ENCODE measurements around the gene TPRN.

DNA sequence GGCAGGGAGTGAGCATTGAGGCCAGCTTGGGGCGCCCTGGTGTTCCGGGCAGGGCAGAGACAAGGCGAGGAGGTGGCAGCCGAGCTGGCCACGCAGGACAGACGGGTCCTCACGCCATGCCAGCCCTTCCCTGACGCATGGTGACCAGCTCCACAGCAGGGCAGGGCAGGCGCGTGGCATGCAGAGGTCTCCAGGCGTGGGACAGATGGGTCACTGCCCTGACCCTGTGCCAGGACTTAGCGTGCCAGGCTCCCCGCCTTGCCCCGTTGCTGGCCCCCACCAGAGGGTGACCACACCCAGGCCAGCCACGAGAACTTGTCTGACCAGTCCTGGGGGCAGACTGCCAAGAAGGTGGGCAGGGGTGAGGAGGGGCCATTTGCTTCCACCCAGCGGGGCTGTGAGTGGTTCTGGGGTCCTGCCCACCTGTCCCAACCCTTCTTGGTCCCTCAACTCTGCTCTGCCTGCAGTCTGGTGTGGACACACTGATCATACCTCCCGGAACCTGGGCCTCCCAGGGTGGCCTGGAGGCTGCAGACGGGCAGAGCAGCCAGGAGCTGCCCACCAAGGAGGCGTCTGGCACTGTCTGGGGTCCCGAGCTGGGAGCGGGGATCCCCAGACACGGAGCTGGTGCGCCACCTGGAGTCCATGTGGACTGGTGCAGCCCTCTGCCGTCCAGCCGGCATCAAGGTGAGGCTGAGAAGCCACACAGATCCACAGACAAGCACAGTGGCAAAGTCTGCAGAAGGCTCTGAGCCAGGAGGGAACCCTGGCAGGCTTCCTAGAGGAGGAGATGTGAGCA, 26.7 kb upstream of the TPRN start, which contains the start of gene RNF224:
- TF ChIP-seq SMC3 (conservative IDR thresholded peaks at IDR 0.05; ENCODE audit: poor library complexity) (peak; percentile 90), EZH2 (IDR thresholded peaks at IDR 0.05; ENCODE audit: borderline replicate concordance, insufficient read depth, low read length, poor library complexity, severe bottlenecking) (no peak), EP300 (conservative IDR thresholded peaks at IDR 0.05; ENCODE audit: poor library complexity, severe bottlenecking) (no peak), POLR2AphosphoS5 (IDR thresholded peaks at IDR 0.05) (no peak), TAF1 (IDR thresholded peaks at IDR 0.05; ENCODE audit: low read depth) (no peak), RAD21 (conservative IDR thresholded peaks at IDR 0.05) (peak; percentile 90)
- TF ChIP-seq, protein P1, sequence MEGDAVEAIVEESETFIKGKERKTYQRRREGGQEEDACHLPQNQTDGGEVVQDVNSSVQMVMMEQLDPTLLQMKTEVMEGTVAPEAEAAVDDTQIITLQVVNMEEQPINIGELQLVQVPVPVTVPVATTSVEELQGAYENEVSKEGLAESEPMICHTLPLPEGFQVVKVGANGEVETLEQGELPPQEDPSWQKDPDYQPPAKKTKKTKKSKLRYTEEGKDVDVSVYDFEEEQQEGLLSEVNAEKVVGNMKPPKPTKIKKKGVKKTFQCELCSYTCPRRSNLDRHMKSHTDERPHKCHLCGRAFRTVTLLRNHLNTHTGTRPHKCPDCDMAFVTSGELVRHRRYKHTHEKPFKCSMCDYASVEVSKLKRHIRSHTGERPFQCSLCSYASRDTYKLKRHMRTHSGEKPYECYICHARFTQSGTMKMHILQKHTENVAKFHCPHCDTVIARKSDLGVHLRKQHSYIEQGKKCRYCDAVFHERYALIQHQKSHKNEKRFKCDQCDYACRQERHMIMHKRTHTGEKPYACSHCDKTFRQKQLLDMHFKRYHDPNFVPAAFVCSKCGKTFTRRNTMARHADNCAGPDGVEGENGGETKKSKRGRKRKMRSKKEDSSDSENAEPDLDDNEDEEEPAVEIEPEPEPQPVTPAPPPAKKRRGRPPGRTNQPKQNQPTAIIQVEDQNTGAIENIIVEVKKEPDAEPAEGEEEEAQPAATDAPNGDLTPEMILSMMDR (IDR thresholded peaks at IDR 0.05; ENCODE audit: poor library complexity, severe bottlenecking): peak; percentile 93
